H1 (cell line): ENCODE measurements around the gene CDC42SE1. TPM values are rescaled to one million over a fixed set of nuclear protein-coding genes. Genes with fewer than 3 reads are reported as not detected.

Experiments
- CTCF ChIA-PET: fragments of 300-600 bp; sonication (Branson Sonifier 250); formaldehyde crosslinking; loops from one replicate; lab custom pipeline; 2021; ENCODE audit not compliant: partially characterized antibody; lab: Charles Lee
- POLR2A ChIA-PET: fragments of 300-600 bp; sonication (Branson Sonifier 250); formaldehyde crosslinking; loops from one replicate; lab custom pipeline; 2021; ENCODE audit warnings: inconsistent platforms; ENCODE audit not compliant: partially characterized antibody; lab: Charles Lee
- DNase-seq, 2 experiments: peaks; one replicate each; pipeline versions ENCODE4 v3.0.0 to v3.0.0-alpha.2; 2010 to 2022; ENCODE audit warnings: low spot score in 2 of 2, low read depth in 1 of 2, mixed read lengths in 1 of 2
- FAIRE-seq: peaks from 2 replicates; lab custom pipeline; 2011; peaks lifted over from hg19 to GRCh38; lab: Jason Lieb, UNC
- H2AFZ ChIP-seq: 2 replicates; pipeline ENCODE4 v1.8.1; 2012; ENCODE audit warnings: low read length, inconsistent platforms
- H2AK5ac ChIP-seq: 2 replicates; pipeline ENCODE4 v1.6.1; 2013; ENCODE audit warnings: low read depth, low read length
- H2BK120ac ChIP-seq: replicated peaks from 2 replicates; pipeline ENCODE3; 2013; ENCODE audit warnings: low read depth, low read length, inconsistent platforms
- H2BK12ac ChIP-seq: 2 replicates; pipeline ENCODE4 v1.6.1; 2013; ENCODE audit warnings: low read depth, low read length
- H2BK15ac ChIP-seq: 2 replicates; pipeline ENCODE4 v1.6.1; 2013; ENCODE audit warnings: low read length
- H2BK20ac ChIP-seq: 2 replicates; pipeline ENCODE4 v1.6.1; 2013; ENCODE audit warnings: low read length
- H2BK5ac ChIP-seq: 2 replicates; pipeline ENCODE4 v1.6.1; 2013; ENCODE audit warnings: low read depth, low read length
- H3K14ac ChIP-seq: 2 replicates; pipeline ENCODE4 v1.6.1; 2013; ENCODE audit warnings: inconsistent platforms; ENCODE audit not compliant: insufficient read length
- H3K18ac ChIP-seq: 2 replicates; pipeline ENCODE4 v1.6.1; 2013; ENCODE audit warnings: low read length; ENCODE audit errors: extremely low read depth
- H3K23ac ChIP-seq: 2 replicates; pipeline ENCODE4 v1.6.1; 2013; ENCODE audit warnings: inconsistent platforms; ENCODE audit not compliant: insufficient read length
- H3K23me2 ChIP-seq: 2 replicates; pipeline ENCODE4 v1.6.1; 2013; ENCODE audit warnings: low read depth, low read length
- H3K27ac ChIP-seq: 2 replicates; pipeline ENCODE4 v1.6.1; 2011; ENCODE audit warnings: low read depth, low read length, inconsistent platforms
- H3K27me3 ChIP-seq, 4 experiments: replicated peaks in 1 of 4; 1 replicate in 1 of 4; 2 replicates in 3 of 4; pipeline versions ENCODE4 v1.6.1 to v1.8.1; 2011 to 2013; ENCODE audit warnings: low read length in 3 of 4, mild to moderate bottlenecking in 3 of 4, inconsistent platforms in 2 of 4, mixed read lengths in 2 of 4, moderate library complexity in 1 of 4; ENCODE audit not compliant: control insufficient read depth in 3 of 4, insufficient read depth in 3 of 4; ENCODE audit errors: extremely low read depth in 1 of 4
- H3K36me3 ChIP-seq, 4 experiments: 2 replicates each; pipeline versions ENCODE4 v1.6.1 to v1.8.1; 2011 to 2013; ENCODE audit warnings: mild to moderate bottlenecking in 4 of 4, low read length in 3 of 4, moderate library complexity in 2 of 4, control low read depth in 1 of 4, inconsistent platforms in 1 of 4; ENCODE audit not compliant: insufficient read depth in 4 of 4, control insufficient read depth in 2 of 4
- H3K4ac ChIP-seq: replicated peaks from 2 replicates; pipeline ENCODE3; 2013; ENCODE audit warnings: low read length, low read depth, mixed read lengths, inconsistent platforms; ENCODE audit not compliant: insufficient read length
- H3K4me1 ChIP-seq, 4 experiments: replicated peaks in 1 of 4; 1 replicate in 1 of 4; 2 replicates in 3 of 4; pipeline versions ENCODE4 v1.6.1 to v1.8.1; 2011 to 2013; ENCODE audit warnings: low read length in 3 of 4, inconsistent platforms in 2 of 4, mixed read lengths in 1 of 4; ENCODE audit not compliant: insufficient read depth in 4 of 4, control insufficient read depth in 3 of 4
- H3K4me2 ChIP-seq, 2 experiments: 2 replicates each; pipeline versions ENCODE4 v1.6.1 to v1.8.1; 2011 to 2013; ENCODE audit warnings: low read depth in 2 of 2, low read length in 2 of 2, control low read depth in 1 of 2, inconsistent platforms in 1 of 2, mild to moderate bottlenecking in 1 of 2; ENCODE audit not compliant: insufficient read depth in 1 of 2
- H3K4me3 ChIP-seq, 4 experiments: fragments of 200-600, 300-600 bp in 1 of 4; sonication (generic), shearing (Covaris generic), sonication (Bioruptor Twin) in 1 of 4; 2 replicates each; pipeline versions ENCODE4 v1.5.1 to v1.8.1; 2011 to 2016; ENCODE audit warnings: low read length in 4 of 4, low read depth in 3 of 4, control low read depth in 2 of 4, inconsistent platforms in 2 of 4, mild to moderate bottlenecking in 2 of 4, mixed read lengths in 1 of 4, moderate library complexity in 1 of 4; ENCODE audit not compliant: insufficient read depth in 2 of 4; ENCODE audit errors: extremely low read depth in 1 of 4
- H3K56ac ChIP-seq: replicated peaks from 2 replicates; pipeline ENCODE3; 2013; ENCODE audit warnings: low read depth, mild to moderate bottlenecking, mixed read lengths, low read length, inconsistent platforms; ENCODE audit not compliant: insufficient read length
- H3K79me1 ChIP-seq: 2 replicates; pipeline ENCODE4 v1.6.1; 2013; ENCODE audit warnings: low read depth, low read length, control low read depth
- H3K79me2 ChIP-seq, 2 experiments: 2 replicates each; pipeline versions ENCODE4 v1.6.1 to v1.8.1; 2012 to 2013; ENCODE audit warnings: low read length in 2 of 2, mild to moderate bottlenecking in 2 of 2, inconsistent platforms in 1 of 2; ENCODE audit not compliant: insufficient read depth in 2 of 2, control insufficient read depth in 1 of 2
- H3K9ac ChIP-seq, 4 experiments: replicated peaks in 1 of 4; 1 replicate in 1 of 4; 2 replicates in 3 of 4; pipeline versions ENCODE4 v1.6.1 to v1.8.1; 2011 to 2013; ENCODE audit warnings: low read depth in 3 of 4, low read length in 3 of 4, control low read depth in 2 of 4, mild to moderate bottlenecking in 2 of 4, moderate library complexity in 2 of 4, inconsistent platforms in 1 of 4; ENCODE audit errors: extremely low read depth in 1 of 4
- H3K9me3 ChIP-seq, 2 experiments: 2 replicates each; pipeline versions ENCODE4 v1.6.1 to v1.8.1; 2012 to 2013; ENCODE audit warnings: mild to moderate bottlenecking in 2 of 2, moderate library complexity in 2 of 2, control low read depth in 1 of 2, inconsistent platforms in 1 of 2, low read depth in 1 of 2, low read length in 1 of 2, mixed read lengths in 1 of 2; ENCODE audit not compliant: insufficient read depth in 2 of 2
- H4K20me1 ChIP-seq, 2 experiments: replicated peaks in 1 of 2; 2 replicates each; pipeline versions ENCODE3 to v1.8.1; 2011 to 2013; ENCODE audit warnings: inconsistent platforms in 2 of 2, low read length in 2 of 2, mild to moderate bottlenecking in 1 of 2; ENCODE audit not compliant: insufficient read depth in 2 of 2, control insufficient read depth in 1 of 2
- H4K5ac ChIP-seq: 2 replicates; pipeline ENCODE4 v1.6.1; 2013; ENCODE audit warnings: low read length, low read depth, mixed read lengths, inconsistent platforms; ENCODE audit not compliant: insufficient read length
- H4K8ac ChIP-seq: 2 replicates; pipeline ENCODE4 v1.8.0; 2013; ENCODE audit warnings: mild to moderate bottlenecking, moderate library complexity, low read length, inconsistent platforms; ENCODE audit not compliant: insufficient read depth; ENCODE audit errors: extremely low read depth
- H4K91ac ChIP-seq: replicated peaks from 2 replicates; pipeline ENCODE3; 2013; ENCODE audit warnings: low read length, mixed read lengths, inconsistent platforms; ENCODE audit not compliant: insufficient read length
- ATF3 ChIP-seq: IDR thresholded peaks from 2 replicates; pipeline ENCODE4 v1.6.1; 2011; ENCODE audit warnings: low read depth, mild to moderate bottlenecking, low read length; ENCODE audit not compliant: insufficient read depth
- EGR1 ChIP-seq: IDR thresholded peaks from 2 replicates; pipeline ENCODE4 v1.6.1; 2011; ENCODE audit warnings: low read depth, low read length, borderline replicate concordance
- GABPA ChIP-seq: IDR thresholded peaks from 2 replicates; pipeline ENCODE4 v1.6.1; 2011; ENCODE audit warnings: mild to moderate bottlenecking, low read length, moderate library complexity, borderline replicate concordance; ENCODE audit not compliant: insufficient read depth
- HDAC2 ChIP-seq, 2 experiments: fragments of 300-600 bp in 1 of 2; sonication (generic) in 1 of 2; IDR thresholded peaks; 2 replicates each; pipeline ENCODE4 v1.6.1; 2011 to 2012; ENCODE audit warnings: low read depth in 2 of 2, low read length in 2 of 2, mild to moderate bottlenecking in 2 of 2, moderate library complexity in 2 of 2, borderline replicate concordance in 1 of 2, inconsistent platforms in 1 of 2
- NANOG ChIP-seq: IDR thresholded peaks from 2 replicates; pipeline ENCODE4 v1.6.1; 2011; ENCODE audit warnings: low read length, low read depth, mild to moderate bottlenecking, inconsistent platforms; ENCODE audit not compliant: insufficient read depth, poor library complexity, severe bottlenecking
- POLR2A ChIP-seq, 2 experiments: IDR thresholded peaks; 1 replicate in 1 of 2; 2 replicates in 1 of 2; pipeline ENCODE4 v1.6.1; 2011; ENCODE audit warnings: low read depth in 2 of 2, low read length in 2 of 2, mild to moderate bottlenecking in 2 of 2; ENCODE audit errors: control extremely low read depth in 1 of 2
- POU5F1 ChIP-seq: IDR thresholded peaks from 2 replicates; pipeline ENCODE4 v1.6.1; 2011; ENCODE audit warnings: low read depth, mild to moderate bottlenecking, low read length, moderate library complexity
- RBBP5 ChIP-seq: IDR thresholded peaks from 2 replicates; pipeline ENCODE4 v1.7.1; 2012; ENCODE audit warnings: low read depth, mild to moderate bottlenecking, inconsistent platforms, low read length, moderate library complexity, borderline replicate concordance
- SP1 ChIP-seq: IDR thresholded peaks from 2 replicates; pipeline ENCODE4 v1.6.1; 2011; ENCODE audit warnings: low read depth, low read length
- SUZ12 ChIP-seq: fragments of 200-600 bp; sonication (generic); IDR thresholded peaks from 2 replicates; pipeline ENCODE4 v1.6.1; 2012; ENCODE audit warnings: mild to moderate bottlenecking, inconsistent platforms, low read length, moderate library complexity, mixed read lengths
- TAF7 ChIP-seq: optimal IDR thresholded peaks from 2 replicates; pipeline ENCODE3; 2011; ENCODE audit warnings: low read depth, mild to moderate bottlenecking, inconsistent platforms, low read length, moderate library complexity, borderline replicate concordance
- USF2 ChIP-seq: IDR thresholded peaks from 2 replicates; pipeline ENCODE4 v1.6.1; 2011; ENCODE audit warnings: low read length, improper control_type of control experiment
- YY1 ChIP-seq: IDR thresholded peaks from 2 replicates; pipeline ENCODE4 v1.6.1; 2011; ENCODE audit warnings: low read depth, mild to moderate bottlenecking, low read length
- whole genome bisulfite sequencing, 2 experiments: shearing (Covaris generic) in 1 of 2; methylation state at CpG; one replicate each; pipeline versions ENCODE4 v1.1.6 to v1.1.7; 2013 to 2015; ENCODE audit warnings: low lambda C conversion rate in 2 of 2, mixed read lengths in 2 of 2, inconsistent platforms in 1 of 2, low coverage in 1 of 2, missing lambda C conversion rate in 1 of 2; ENCODE audit not compliant: insufficient replicate concordance in 2 of 2, insufficient coverage in 1 of 2, insufficient read length in 1 of 2; ENCODE audit errors: extremely low coverage in 1 of 2, missing lambda C conversion rate in 1 of 2; 5-methylcytosine and 5-hydroxymethylcytosine counted together
- polyA plus RNA-seq, 7 experiments: library from polyadenylated mRNA; depleted of rRNA in 3 of 7; stranded (reverse) in 5 of 7; unstranded in 2 of 7; fragments of >200 nt in 5 of 7; fragments of 200-250 nt in 2 of 7; gene quantifications; 1 replicate in 5 of 7; 2 replicates in 1 of 7; 4 replicates in 1 of 7; pipeline versions ENCODE4 v1.2.1 to v1.2.3, GENCODE V29; 2011 to 2013; ENCODE audit warnings: missing spikeins in 2 of 7, mixed read lengths in 2 of 7
- total RNA-seq: library from RNA; stranded (reverse); fragmentation: NEBNext Ultra II Directional; extraction: Animal tissue kit (Norgen Biotek cat#: 25700); gene quantifications from 2 replicates; pipeline ENCODE4 v1.2.1, GENCODE V29; 2021

The CDC42SE1 gene
- total and polyA plus RNA-seq, 2 of the 8 experiments (the other 6 are each of a cell fraction or from before 2014, with no cell fraction given) = 30.5 to 74.1 TPM

- H3K36me3 ChIP-seq = no peaks in the 10 kb centered on the region
- no peak overlapping the region for H3K4me3 ChIP-seq
- no peak overlapping the region for H3K27ac ChIP-seq
- no peak overlapping the region for H4K91ac ChIP-seq
- 88% methylated on average over 5 of the region's 5 CpGs; no CpG with 5 or more reads in 1 of the 2 experiments for WGBS, 2 experiments
- no peak overlapping the region for H2BK20ac ChIP-seq
- DNase-seq = no peak
- H2AFZ ChIP-seq = no peak overlapping the region
- no peak overlapping the region for H3K14ac ChIP-seq
- H3K4ac ChIP-seq = no peak overlapping the region
- no peak overlapping the region for H2BK120ac ChIP-seq
- H4K20me1 ChIP-seq = no peaks in the 10 kb centered on the region
- H3K4me2 ChIP-seq = no peak overlapping the region
- H3K56ac ChIP-seq = no peak overlapping the region
- H2BK15ac ChIP-seq = no peak overlapping the region
- no peak overlapping the region for H4K5ac ChIP-seq
- H2BK12ac ChIP-seq = no peak overlapping the region
- H3K9ac ChIP-seq = no peak overlapping the region
- CTCF ChIA-PET = interaction anchor here (7.3 kb wide), 1 partner anchor 8 kb away, joined by 64 read pairs; no protein-coding TSS in a partner anchor
- H3K79me2 ChIP-seq = no peaks in the 10 kb centered on the region
- H3K23me2 ChIP-seq = no peaks in the 10 kb centered on the region
- H4K8ac ChIP-seq = no peak overlapping the region
- H3K23ac ChIP-seq = no peak overlapping the region
- POLR2A ChIA-PET = interaction anchor here (1.5 kb wide), 1 partner anchor 61 kb away, joined by 3 read pairs; the partner anchor contains the start of gene C1orf56
- H3K9me3 ChIP-seq = no peaks in the 10 kb centered on the region
- H2AK5ac ChIP-seq = no peak overlapping the region
- no peak for FAIRE-seq
- H3K79me1 ChIP-seq = no peaks in the 10 kb centered on the region
- no peak overlapping the region for H3K18ac ChIP-seq
- H3K27me3 ChIP-seq = no peaks in the 10 kb centered on the region
- H3K4me1 ChIP-seq = no peaks in the 10 kb centered on the region
- H2BK5ac ChIP-seq = no peak overlapping the region
- TF ChIP-seq YY1 (no peak), USF2 (no peak), RBBP5 (no peak), SP1 (no peak), NANOG (no peak), POU5F1 (no peak), ATF3 (no peak), GABPA (no peak), POLR2A (IDR thresholded peaks at IDR 0.05; ENCODE audit: control extremely low read depth in 1 of 2, low read depth in 2 of 2, low read length in 2 of 2) (no peak), SUZ12 (no peak), HDAC2 (IDR thresholded peaks at IDR 0.05; ENCODE audit: borderline replicate concordance in 1 of 2, low read depth in 2 of 2, low read length in 2 of 2) (no peak), TAF7 (no peak), EGR1 (no peak)
These were observed 48.9 kb upstream of the CDC42SE1 start for GRCh38 chr1:151108331-151108730.
